ACHN (cell line): Measurements from ENCODE around the gene MRPL20.
A peak's percentile ranks its signal among the peaks of the same experiment; 100 is the strongest.
"Not testable (repeated sequence)": the region's sequence is repeated elsewhere in the genome, so short reads cannot be mapped to it uniquely, and the experiment has no call there.

ENCODE experiments used
- DNase-seq: peaks from one replicate; pipeline ENCODE4 v3.0.0-alpha.2; 2015
- in situ Hi-C: cut with HindIII; loops from 2 replicates; pipeline ENCODE4 v1.10.0; 2017; ENCODE audit warnings: low sequenced_read_pairs, low pct_ligation_motif_present, low pct_unique_long_range_greater_than_20kb

Gene MRPL20

GRCh38 chr1:1417825-1418463, 10.9 kb upstream of the MRPL20 start:
- in situ Hi-C loops, DNase-seq: not testable (repeated sequence)

- in situ Hi-C loops: not testable (repeated sequence)
Observed at GRCh38 chr1:1417396-1417795, 10.3 kb upstream of the MRPL20 start.

DNA sequence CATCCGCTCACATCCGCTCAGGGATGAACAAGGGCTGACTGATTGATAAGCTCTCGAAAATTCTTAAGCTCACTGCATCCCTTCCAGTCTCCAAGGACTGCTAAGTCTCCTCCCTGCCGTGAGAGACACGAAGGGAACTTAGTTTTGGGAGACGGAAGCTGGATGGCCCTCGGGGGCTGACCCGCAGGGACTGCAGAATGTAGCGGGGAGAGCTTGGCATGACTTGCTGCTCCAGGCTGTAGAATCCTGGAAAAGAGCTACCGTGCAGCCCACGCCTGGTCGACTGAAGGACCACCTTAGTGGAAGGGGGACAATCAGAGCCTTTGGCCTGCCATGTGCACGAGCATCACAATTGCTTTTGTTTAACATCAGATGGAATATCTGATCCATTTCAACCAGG, 8.7 kb upstream of the MRPL20 start:
- in situ Hi-C loops: no loop called here
- DNase-seq: no peak

More at GRCh38 chr1:1417396-1417795, 10.3 kb upstream of the MRPL20 start:
- DNase-seq: not testable (repeated sequence)

- DNase-seq, in situ Hi-C loops: not testable (repeated sequence)
Observed at GRCh38 chr1:1412311-1412902, 5.3 kb upstream of the MRPL20 start.

- in situ Hi-C loops: no loop called here
- DNase-seq: no peak
Observed at GRCh38 chr1:1411626-1412025, 4.5 kb upstream of the MRPL20 start.

GRCh38 chr1:1410238-1410637, 3.1 kb upstream of the MRPL20 start:
- DNase-seq, in situ Hi-C loops: not testable (repeated sequence)

DNA sequence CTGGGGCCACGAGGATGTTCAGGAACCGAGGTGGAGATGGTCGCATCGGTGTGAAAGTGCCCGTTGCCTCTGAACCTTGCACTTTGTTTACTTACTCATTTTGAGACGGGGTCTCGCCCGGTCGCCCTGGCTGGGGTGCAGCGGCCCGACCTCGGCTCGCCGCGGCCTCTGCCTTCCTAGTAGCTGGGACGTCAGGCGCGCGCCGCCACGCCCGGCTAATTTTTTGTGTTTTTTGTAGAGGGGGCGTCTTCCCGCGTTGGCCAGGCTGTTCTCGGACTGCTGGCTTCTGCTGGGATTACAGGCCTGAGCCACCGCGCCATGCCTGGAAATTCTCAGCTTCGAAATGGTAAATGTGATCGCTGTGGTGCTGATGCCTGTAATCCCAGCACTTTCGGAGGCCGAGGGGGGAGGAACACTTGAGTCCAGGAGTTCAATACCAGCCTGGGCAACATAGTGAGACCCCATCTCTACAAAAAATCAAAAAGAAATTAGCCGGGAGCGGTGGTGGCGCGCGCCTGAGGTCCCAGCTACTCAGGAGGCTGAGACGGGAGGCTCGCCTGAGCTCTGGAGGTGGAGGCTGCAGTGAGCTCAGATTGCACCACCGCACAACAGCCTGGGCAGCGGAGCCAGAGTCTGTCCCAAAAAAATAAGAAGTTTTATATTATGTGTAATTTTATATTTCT, 684 bp upstream of the MRPL20 start:
- in situ Hi-C loops: no loop called here
- DNase-seq: peak; percentile 49

- in situ Hi-C loops: no loop called here
- DNase-seq: no peak
Observed at GRCh38 chr1:1406101-1406820, 832 bp downstream of the MRPL20 start.

DNA sequence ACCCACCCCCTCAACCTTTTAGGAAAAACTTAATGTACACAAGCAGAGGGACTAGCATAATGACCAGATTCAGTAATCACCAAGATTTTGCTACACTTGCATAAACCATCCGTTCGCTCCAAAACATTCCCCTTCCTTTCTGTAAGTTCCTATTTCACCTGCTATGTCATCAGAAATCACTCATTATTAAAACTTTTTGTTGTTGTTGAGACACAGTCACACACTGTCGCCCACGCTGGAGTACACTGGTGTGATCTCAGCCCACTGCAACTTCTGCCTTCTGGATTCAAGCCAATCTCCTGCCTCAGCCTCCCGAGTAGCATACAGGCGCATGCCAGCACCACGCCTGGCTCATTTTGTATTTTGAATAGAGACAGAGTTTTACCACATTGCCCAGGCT, 3.4 kb downstream of the MRPL20 start:
- DNase-seq: no peak
- in situ Hi-C loops: no loop called here

DNA sequence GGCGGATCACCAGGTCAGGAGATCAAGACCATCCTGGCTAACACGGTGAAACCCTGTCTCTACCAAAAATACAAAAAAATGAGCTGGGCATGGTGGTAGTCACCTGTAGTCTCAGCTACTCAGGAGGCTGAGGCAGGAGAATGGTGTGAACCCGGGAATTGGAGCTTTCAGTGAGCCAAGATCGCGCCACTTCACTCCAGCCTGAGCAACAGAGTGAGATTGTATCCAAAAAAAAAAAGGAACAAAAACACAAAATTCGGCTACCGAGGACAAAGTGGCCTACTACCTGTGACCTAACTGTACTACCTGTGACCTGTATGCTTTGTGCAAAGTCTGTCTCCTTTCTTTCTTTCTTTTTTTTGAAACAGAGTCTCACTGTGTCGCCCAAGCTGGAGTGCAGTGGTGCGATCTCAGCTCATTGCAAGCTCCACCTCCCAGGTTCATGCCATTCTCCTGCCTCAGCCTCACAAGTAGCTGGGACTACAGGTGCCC, 4.1 kb downstream of the MRPL20 start:
- in situ Hi-C loops: not testable (repeated sequence)

DNA sequence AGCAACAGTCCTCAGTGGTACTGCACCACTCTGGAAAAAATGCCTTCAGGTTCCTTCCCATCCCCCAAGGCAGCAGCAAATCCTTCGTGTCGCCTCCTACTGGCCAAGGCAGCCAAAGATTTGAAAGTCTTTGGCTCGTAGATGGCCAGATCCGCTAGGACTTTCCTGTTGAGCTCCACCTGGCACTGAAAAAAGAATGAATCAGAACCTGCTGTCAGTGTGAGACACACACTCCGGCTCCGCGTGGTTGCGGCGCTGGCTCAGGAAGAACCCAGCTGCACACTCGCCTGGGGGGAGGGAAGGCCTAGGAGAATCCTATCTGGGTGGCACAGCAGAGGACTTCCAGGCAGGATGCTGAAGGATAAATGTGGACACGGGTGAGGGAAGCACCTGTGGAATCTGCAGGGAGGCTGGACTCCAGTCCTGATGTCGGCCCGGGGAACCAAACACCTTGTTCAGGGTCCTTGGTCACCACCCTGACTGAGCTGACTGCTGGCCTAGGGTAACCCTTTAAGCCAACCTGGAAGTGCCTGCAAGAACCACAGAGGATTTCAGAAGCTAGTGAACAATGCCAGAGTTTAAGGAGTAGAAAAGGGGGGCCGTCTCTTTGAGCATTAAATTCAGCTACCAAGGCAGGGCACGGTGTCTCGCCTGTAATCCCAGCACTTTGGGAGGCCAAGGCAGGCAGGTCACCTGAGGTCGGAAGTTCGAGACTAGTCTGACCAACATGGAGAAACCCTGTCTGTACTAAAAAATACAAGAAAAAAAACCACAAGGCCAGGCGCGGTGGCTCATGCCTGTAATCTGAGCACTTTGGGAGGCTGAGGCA, 4.8 kb downstream of the MRPL20 start:
- DNase-seq: peak; percentile 92
- in situ Hi-C loops: no loop called here

More for the DNA sequence above, 4.1 kb downstream of the MRPL20 start:
- DNase-seq: not testable (repeated sequence)

DNA sequence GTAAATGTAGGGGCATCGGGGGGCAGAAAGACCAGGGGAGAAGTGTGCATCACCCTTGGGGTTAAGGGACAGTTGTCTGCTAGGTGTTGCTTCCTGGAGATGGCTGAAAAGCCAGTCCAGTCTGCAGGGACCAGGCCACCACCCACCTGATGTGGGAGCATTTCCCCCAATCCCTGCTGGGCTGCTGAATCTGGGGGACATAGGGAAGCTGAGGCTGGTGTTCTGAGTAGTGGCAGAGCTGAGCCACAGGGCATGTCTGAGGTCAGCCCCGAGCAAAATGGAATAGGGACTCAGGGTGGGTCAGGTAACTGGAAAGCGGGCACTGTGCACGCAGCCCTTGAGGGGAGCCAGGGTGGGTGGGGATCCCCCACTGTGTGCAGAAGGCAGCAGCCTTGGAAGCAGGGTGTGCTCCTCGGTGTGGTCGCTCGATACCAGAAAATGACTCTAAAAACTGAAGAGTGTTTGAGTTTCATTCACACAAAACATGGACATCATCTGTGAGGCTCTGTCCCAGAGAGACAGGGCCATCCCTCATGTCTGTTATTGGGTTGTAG, 5.6 kb downstream of the MRPL20 start:
- no peak for DNase-seq
- in situ Hi-C loops: no loop called here

DNA sequence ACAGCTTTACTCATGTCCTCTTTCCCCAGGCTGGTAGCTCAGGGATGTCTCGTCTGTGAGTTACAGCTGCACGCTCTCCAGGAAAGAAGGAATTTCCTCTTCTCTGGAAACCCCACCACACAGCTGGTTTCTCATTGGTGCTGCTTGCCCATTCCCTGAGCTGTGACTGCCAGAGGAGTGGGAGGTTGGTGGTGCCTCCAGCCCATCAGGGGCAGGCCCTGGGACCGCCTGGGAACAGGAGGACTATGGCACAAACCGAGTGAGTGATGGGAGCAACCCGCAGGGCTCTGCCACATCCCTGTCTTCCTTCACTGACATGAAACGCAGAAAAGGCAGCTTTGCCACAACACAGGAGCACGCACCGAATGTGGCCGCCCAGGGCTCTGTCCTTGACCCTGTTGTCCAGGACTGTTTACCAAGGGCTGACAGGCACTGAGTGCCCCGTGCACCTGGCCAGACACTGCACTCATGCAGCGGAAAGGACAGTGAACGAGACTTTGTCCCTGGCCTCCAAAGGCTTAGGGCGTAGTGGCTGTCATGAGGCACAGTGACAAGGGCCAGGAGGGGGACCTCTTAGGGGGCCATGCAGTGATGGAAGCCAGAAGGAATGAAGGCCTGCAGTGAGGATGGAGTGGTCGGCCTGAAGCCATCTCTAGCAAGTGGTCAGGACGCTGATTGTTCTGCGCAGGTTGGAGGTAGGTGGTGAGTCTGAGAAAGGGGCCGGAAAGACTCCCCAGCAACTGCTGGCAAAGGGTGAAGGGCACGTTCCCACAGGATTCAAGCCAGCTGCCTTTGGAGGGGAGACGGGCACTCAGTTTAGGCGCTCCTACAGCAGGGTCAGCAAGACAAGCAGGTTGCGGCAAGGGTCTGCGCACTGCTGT, 6.3 kb downstream of the MRPL20 start:
- no peak for DNase-seq

DNA sequence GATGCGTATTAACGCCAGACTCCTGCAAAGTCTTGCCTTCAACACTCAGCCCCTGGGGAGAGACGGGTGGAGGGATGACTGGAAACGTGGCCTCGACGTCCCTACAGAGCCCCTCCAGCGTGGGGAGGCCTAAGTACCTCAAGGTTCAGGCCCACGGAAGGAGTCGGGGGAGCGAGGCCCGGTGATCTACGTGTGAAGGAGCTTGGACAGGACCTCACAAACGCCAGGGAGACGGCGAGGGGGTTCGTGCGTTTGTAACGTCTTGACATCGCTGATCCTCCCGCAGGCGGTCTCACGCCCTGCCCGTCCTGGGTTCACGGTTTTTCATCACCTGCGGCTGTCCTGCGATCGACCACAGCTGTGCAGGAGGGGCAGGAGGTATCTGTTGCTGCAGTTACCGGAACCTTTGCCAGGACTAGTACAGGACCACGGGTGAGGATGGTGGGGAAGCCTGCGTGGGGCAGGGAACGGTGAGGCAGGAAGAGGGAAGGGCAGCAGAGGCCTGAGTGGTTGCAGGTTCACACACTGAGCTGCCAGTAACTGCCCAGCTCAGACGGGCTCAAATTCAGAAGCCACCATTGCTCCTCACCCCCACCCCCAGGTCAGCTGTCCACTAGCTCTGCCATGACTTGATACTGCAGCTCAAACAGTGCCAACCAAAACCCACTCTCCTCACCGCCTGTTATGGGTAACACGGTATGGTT, 7.1 kb downstream of the MRPL20 start:
- in situ Hi-C loops: no loop called here
- DNase-seq: no peak

More for the DNA sequence above, 6.3 kb downstream of the MRPL20 start:
- in situ Hi-C loops: no loop called here

DNA sequence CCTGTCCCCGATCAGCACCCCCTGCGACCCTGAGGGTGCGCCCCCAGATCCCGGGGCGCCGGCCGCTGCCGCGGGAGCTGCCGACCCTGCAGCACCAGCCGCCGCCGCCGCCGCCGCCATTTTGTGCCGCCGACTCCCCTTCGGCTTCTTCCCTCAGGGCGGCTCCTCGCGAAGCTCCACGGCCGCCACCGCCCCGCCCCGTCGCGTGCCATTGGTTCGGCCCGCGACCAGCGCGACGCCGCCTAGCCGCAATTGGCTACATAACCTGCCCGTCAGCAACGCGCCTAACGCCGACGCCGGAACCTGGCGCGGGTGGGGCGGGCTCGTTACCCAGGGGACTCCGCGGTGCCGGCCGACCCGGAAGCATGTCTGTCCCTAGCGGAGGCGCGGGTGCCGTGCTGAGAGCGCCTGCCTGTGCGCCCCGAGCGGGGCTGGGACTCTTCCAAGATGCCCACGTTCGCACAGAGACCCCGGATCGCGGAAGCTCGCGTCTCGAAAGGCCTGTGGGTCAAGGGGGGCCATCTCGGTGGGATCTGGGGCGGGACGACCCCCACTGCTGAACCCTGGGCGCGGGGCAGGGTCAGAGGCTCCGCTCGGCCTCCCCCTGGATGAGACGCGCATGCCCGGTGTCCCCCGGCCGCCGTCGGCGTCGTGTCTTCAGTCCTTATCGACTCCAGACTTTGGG, 7.8 kb downstream of the MRPL20 start, which contains the start of gene CCNL2:
TSS of gene CCNL2 (minus strand) at position 149 of the 685 bp plus-strand sequence. CDS start at position 120, 29 bp downstream.
- in situ Hi-C loops: no loop called here

DNA sequence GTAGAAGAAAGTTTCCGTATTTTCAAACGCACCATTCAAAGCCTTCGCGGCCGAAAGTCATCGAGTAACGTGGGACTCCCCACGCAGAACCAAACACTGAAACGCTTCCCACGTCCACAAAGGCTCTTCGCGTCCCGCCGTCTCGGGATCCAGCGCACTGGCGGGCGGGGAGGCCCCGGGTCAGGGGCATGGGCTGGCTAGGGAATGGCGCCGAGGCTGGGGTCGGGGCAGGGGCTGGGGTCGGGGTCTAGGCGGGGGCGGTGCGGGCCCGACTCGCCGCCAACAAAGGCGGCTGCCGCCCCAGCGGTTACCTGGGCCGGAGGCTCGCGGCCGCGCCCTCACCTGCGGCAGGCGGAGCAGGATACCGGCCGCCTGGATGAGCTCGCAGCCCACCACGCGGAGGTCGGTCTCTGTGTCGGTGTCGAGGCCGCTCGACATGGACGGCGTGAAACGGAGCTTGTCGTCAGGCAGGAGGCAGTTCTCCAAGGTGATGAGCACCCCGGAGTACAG, 8.4 kb downstream of the MRPL20 start:
- no peak for DNase-seq
- in situ Hi-C loops: no loop called here

More for the DNA sequence above, 7.8 kb downstream of the MRPL20 start, which contains the start of gene CCNL2:
- DNase-seq: peak; percentile 96
